ENCODE data around the gene SLC12A1.

SLC12A1 gene

GRCh38 chr15:48205981-48206380 lies at the start of gene SLC12A1:
TSS of gene SLC12A1 (plus strand) at chr15:48206302. CDS start at chr15:48207720, 1,418 bp downstream.
- no peak for DNase-seq (ENCODE audit: low read depth in 2 of 2)

GRCh38 chr15:48168616-48169015 lies 37.5 kb upstream of the SLC12A1 start:
- DNase-seq (ENCODE audit: low read depth in 2 of 2) = no peak

GRCh38 chr15:48170981-48171380 lies 35.1 kb upstream of the SLC12A1 start:
- no peak for DNase-seq (ENCODE audit: low read depth in 2 of 2)

- no peak for DNase-seq (ENCODE audit: low read depth in 2 of 2)
These were observed 31.0 kb upstream of the SLC12A1 start for GRCh38 chr15:48175126-48175525.

- DNase-seq (ENCODE audit: low read depth in 2 of 2) = no peak
These were observed 30.0 kb upstream of the SLC12A1 start for GRCh38 chr15:48176112-48176511.

GRCh38 chr15:48176957-48177356 lies 29.1 kb upstream of the SLC12A1 start:
- DNase-seq (ENCODE audit: low read depth in 2 of 2) = no peak

GRCh38 chr15:48177383-48177765 lies 28.7 kb upstream of the SLC12A1 start:
- no peak for DNase-seq (ENCODE audit: low read depth in 2 of 2)

- peak; percentile 37 to 62 for DNase-seq (ENCODE audit: low read depth in 2 of 2)
These were observed 28.1 kb upstream of the SLC12A1 start, which contains the start of gene MYEF2 for GRCh38 chr15:48177766-48178647. TSS of gene MYEF2 (minus strand) at chr15:48178295. CDS start at chr15:48178237, 58 bp downstream.

GRCh38 chr15:48178648-48178931 lies 27.5 kb upstream of the SLC12A1 start:
- DNase-seq (ENCODE audit: low read depth in 2 of 2) = no peak

GRCh38 chr15:48182749-48183148 lies 23.4 kb upstream of the SLC12A1 start:
- no peak for DNase-seq (ENCODE audit: low read depth in 2 of 2)

- DNase-seq (ENCODE audit: low read depth in 2 of 2) = no peak
These were observed 20.6 kb upstream of the SLC12A1 start for GRCh38 chr15:48185529-48185928.

GRCh38 chr15:48186271-48186670 lies 19.8 kb upstream of the SLC12A1 start:
- no peak for DNase-seq (ENCODE audit: low read depth in 2 of 2)

GRCh38 chr15:48190932-48191573 lies 15.0 kb upstream of the SLC12A1 start:
- DNase-seq (ENCODE audit: low read depth in 2 of 2) = peak in 1 of 2 donors; percentile 10

GRCh38 chr15:48191574-48192225 lies 14.4 kb upstream of the SLC12A1 start, which contains the start of gene CTXN2:
TSS of gene CTXN2 (plus strand) at chr15:48191665. CDS start at chr15:48201301, 9,636 bp downstream.
- no peak for DNase-seq (ENCODE audit: low read depth in 2 of 2)

- DNase-seq (ENCODE audit: low read depth in 2 of 2) = no peak
These were observed 4.0 kb upstream of the SLC12A1 start for GRCh38 chr15:48202068-48202467.

- no peak for DNase-seq (ENCODE audit: low read depth in 2 of 2)
These were observed 15.2 kb downstream of the SLC12A1 start for GRCh38 chr15:48221261-48221660.

- no peak for DNase-seq (ENCODE audit: low read depth in 2 of 2)
These were observed 15.8 kb downstream of the SLC12A1 start for GRCh38 chr15:48221885-48222284.

- DNase-seq (ENCODE audit: low read depth in 2 of 2) = no peak
These were observed 16.5 kb downstream of the SLC12A1 start for GRCh38 chr15:48222627-48223026.

GRCh38 chr15:48225771-48226170 lies 19.7 kb downstream of the SLC12A1 start:
- no peak for DNase-seq (ENCODE audit: low read depth in 2 of 2)

- no peak for DNase-seq (ENCODE audit: low read depth in 2 of 2)
These were observed 24.4 kb downstream of the SLC12A1 start for GRCh38 chr15:48230498-48230897.

- DNase-seq (ENCODE audit: low read depth in 2 of 2) = no peak
These were observed 27.1 kb downstream of the SLC12A1 start for GRCh38 chr15:48233246-48233645.

GRCh38 chr15:48239334-48239733 lies 33.2 kb downstream of the SLC12A1 start:
- no peak for DNase-seq (ENCODE audit: low read depth in 2 of 2)

GRCh38 chr15:48242015-48242414 lies 35.9 kb downstream of the SLC12A1 start:
- no peak for DNase-seq (ENCODE audit: low read depth in 2 of 2)

All from stimulated activated CD4-positive, alpha-beta T cell treated with anti-CD3 and anti-CD28 coated beads, Interleukin-1b, Interleukin-23, amount 100 ng/mL, for 4 hours (primary cell).